ENCODE data around the gene KRTCAP3. TPM values are rescaled to one million over a fixed set of nuclear protein-coding genes. Genes with fewer than 3 reads are reported as not detected.
A peak's percentile ranks its signal among the peaks of the same experiment; 100 is the strongest.
"Not testable (repeated sequence)": the region's sequence is repeated elsewhere in the genome, so short reads cannot be mapped to it uniquely, and the experiment has no call there.

KRTCAP3 gene
- polyA plus RNA-seq (2013, experiment 1 of 2; ENCODE audit: insufficient read length), result 1.0 TPM
- 0.65 TPM for polyA plus RNA-seq (2013, experiment 2 of 2; ENCODE audit: insufficient read length)

GRCh38 chr2:27441958-27442919, at the start of gene KRTCAP3:
TSS of gene KRTCAP3 (plus strand) at chr2:27442381. CDS start at chr2:27442413, 32 bp downstream.
- DNase-seq, result no peak

- DNase-seq, result no peak
These were observed 49.0 kb upstream of the KRTCAP3 start for GRCh38 chr2:27393225-27393624.

- no peak for DNase-seq
These were observed 43.2 kb upstream of the KRTCAP3 start for GRCh38 chr2:27398962-27399361.

GRCh38 chr2:27400348-27401135, 41.6 kb upstream of the KRTCAP3 start:
- DNase-seq, result peak; percentile 44

GRCh38 chr2:27407798-27408491, 34.2 kb upstream of the KRTCAP3 start:
- peak; percentile 44 for DNase-seq

- no peak for DNase-seq
These were observed 33.4 kb upstream of the KRTCAP3 start for GRCh38 chr2:27408601-27409320.

GRCh38 chr2:27409321-27410073, 32.7 kb upstream of the KRTCAP3 start, which contains the start of gene PPM1G:
TSS of gene PPM1G (minus strand) at chr2:27409591. CDS start at chr2:27409422, 169 bp downstream.
- peak; percentile 92 for DNase-seq

- no peak for DNase-seq
These were observed 29.6 kb upstream of the KRTCAP3 start for GRCh38 chr2:27412419-27413152.

- DNase-seq, result no peak
These were observed 26.0 kb upstream of the KRTCAP3 start for GRCh38 chr2:27416151-27416550.

- no peak for DNase-seq
These were observed 21.2 kb upstream of the KRTCAP3 start for GRCh38 chr2:27420996-27421395.

- DNase-seq, result no peak
These were observed 20.4 kb upstream of the KRTCAP3 start for GRCh38 chr2:27421660-27422250.

GRCh38 chr2:27422958-27423357, 19.2 kb upstream of the KRTCAP3 start:
- DNase-seq, result no peak

- not testable (repeated sequence) for DNase-seq
These were observed 17.1 kb upstream of the KRTCAP3 start for GRCh38 chr2:27425039-27425438.

- no peak for DNase-seq
These were observed 14.3 kb upstream of the KRTCAP3 start for GRCh38 chr2:27427863-27428212.

- DNase-seq, result peak; percentile 89
These were observed 13.8 kb upstream of the KRTCAP3 start, which contains the start of gene NRBP1 for GRCh38 chr2:27428213-27428977. TSS of gene NRBP1 (plus strand) at chr2:27428631. CDS start at chr2:27433274, 4,643 bp downstream.

- peak; percentile 85 for DNase-seq
These were observed 13.1 kb upstream of the KRTCAP3 start for GRCh38 chr2:27428978-27429541.

- peak; percentile 17 for DNase-seq
These were observed 10.8 kb upstream of the KRTCAP3 start for GRCh38 chr2:27431395-27431794.

- no peak for DNase-seq
These were observed 6.6 kb upstream of the KRTCAP3 start for GRCh38 chr2:27435628-27436027.
